GM21717 (cell line): ENCODE results near the gene FGFR1OP2.
A peak's percentile ranks its signal among the peaks of the same experiment; 100 is the strongest.
"Not testable (repeated sequence)": the region's sequence is repeated elsewhere in the genome, so short reads cannot be mapped to it uniquely, and the experiment has no call there.

Experiments
- ATAC-seq: cut with Tn5 transposase; IDR thresholded peaks from one replicate; pipeline ENCODE4 v1.9.1; 2021; ENCODE audit warnings: mild to moderate bottlenecking, moderate library complexity; ENCODE audit not compliant: unreplicated experiment

FGFR1OP2 gene

DNA sequence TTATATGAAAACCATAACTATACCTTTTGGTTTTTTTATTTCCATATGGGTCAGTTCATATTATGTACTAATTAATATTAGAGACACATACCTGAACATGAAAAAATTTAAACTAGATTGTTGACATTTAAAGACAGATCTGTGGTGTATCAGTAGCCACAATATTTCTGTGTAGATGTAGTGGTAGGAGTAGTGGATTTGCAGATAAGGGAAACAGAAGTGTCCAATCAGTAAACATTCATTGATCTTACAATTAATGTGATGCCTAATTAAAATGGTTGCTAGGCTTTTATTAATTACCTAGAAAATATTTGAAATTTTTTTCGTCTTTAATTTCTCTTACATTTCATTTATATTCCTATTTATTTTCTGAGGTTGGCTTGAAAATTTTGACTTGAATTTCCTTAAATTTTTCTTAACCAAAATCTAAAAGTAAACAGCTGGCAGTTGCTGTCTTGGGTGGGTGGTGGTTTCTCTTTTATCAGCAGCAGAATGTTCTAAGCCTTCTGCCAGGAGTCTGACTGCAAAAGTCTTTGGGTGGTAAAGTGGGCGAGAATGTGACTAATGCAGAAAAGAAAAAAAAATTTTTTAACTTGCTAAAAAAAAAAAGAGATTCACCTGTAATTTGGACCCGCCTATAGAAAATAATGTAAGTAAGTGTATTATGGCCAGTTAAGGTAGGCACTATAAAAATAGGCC is 2.4 kb downstream of the FGFR1OP2 start:
- no peak for ATAC-seq

GRCh38 chr12:26941215-26941594 is 2.9 kb downstream of the FGFR1OP2 start:
- no peak for ATAC-seq

GRCh38 chr12:26948309-26948708 is 10.0 kb downstream of the FGFR1OP2 start:
- no peak for ATAC-seq

- no peak for ATAC-seq
Observed at GRCh38 chr12:26953447-26953846, 15.2 kb downstream of the FGFR1OP2 start.

DNA sequence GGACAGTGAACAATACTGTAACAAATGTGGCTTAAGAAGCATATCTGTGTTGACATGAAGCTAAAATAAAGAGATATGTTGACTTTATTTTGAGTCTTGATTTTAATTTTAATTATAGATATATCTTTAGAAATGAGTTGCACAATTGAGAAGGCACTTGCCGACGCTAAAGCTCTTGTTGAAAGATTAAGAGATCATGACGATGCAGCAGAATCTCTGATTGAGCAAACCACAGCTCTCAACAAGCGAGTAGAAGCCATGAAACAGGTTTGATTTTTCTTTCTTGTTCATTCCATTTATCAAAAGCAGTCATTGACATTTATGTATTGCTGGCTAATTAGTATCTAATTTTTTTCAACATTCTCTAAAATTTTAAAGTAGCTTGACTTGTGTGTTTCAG is 15.8 kb downstream of the FGFR1OP2 start:
- no peak for ATAC-seq

GRCh38 chr12:26961391-26961790 is 23.1 kb downstream of the FGFR1OP2 start:
- not testable (repeated sequence) for ATAC-seq

DNA sequence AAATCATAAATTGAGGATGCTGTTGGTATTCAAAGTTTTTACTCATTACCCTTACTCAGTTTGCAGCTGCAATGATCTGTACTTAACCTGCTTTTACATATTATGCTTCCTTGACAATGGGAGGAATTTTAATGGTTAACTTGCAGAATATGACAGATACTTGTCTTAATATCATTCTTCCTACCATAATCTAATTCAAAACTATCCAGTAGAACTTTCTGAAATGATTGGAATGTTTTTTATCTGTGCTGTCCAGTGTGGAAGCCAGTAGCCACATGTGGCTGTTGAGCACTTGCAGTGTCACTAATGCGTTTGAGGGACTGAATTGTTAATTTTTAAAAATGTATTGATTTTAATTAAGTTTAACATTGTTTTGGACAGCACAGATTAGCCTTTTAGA is 23.5 kb downstream of the FGFR1OP2 start:
- ATAC-seq, result no peak

DNA sequence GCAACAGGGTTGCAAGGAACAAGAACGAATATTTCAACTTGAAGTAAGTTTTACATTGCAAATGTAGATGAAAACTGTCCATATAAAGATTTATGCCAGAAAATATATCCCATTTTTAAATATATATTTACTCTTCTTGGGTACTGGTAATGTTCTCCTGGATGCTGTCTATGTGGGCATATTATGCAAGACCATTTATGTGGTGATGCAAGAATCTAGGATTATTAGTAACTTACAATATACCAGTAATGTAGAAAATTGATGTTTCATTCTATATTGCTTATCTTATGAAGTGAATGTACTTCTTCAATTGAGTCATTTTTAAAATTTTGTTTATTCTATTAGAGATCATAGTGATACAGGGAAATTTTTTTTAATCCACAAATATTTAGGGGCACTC is 25.1 kb downstream of the FGFR1OP2 start:
- ATAC-seq, result no peak

DNA sequence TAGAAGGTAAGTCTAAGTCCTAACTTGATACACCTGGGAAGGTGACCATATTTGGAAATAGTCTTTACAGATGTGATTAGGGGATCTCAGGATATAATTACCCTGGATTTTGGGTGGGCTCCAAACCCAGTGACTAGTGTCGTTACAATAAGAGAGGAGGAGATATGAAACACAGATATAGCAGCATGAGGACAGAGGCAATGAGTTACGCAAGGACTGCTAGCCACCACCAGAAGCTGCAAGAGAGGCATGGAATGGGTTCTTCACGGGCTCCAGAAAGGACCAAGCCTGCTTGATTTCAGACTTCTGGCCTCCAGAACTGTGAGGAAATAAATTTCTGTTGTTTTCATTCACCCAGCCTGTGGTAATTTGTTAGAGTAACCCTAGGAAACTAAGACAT is 28.6 kb downstream of the FGFR1OP2 start:
- ATAC-seq, result no peak

DNA sequence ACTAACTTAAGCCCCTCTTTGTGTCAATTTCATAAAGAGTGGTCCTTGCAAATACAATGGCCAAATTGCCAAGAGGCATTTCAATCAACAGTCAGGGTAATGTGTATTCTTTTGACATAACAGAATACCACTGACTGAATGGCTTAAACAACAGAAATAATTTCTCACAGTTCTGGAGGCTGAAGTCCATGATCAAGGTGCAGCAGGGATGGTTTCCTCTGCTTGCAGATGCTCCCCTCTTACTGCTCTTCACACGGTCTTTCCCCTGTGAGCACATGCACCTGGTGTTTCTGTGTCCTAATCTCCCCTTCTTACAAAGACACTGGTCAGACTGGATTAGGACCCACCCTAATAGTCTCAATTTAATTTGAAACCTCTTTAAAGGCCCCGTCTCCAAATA is 31.9 kb downstream of the FGFR1OP2 start:
- ATAC-seq, result no peak

- ATAC-seq, result peak; percentile 98
Observed at GRCh38 chr12:26971963-26972362, 33.7 kb downstream of the FGFR1OP2 start.

- no peak for ATAC-seq
Observed at GRCh38 chr12:26976687-26977086, 38.4 kb downstream of the FGFR1OP2 start.

DNA sequence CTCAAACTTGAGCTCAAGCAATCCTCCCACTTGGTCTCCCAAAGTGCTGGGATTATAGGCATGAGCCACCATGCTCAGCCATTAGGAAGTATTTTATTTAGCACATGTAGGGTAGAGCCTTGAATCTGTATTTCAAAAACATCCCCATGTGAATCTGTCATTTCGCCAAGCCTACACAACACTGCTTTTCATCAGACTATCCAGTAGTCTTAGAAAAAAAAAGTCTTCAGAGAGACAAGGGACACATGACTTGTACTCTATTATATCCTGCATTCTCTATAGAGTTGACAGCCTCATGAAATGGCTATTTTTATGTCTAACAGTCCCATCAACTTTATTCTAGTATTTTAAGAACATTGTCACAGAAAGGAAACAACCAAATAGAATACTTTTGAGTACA is 40.5 kb downstream of the FGFR1OP2 start:
- ATAC-seq, result no peak

GRCh38 chr12:26979733-26980132 is 41.5 kb downstream of the FGFR1OP2 start:
- no peak for ATAC-seq

GRCh38 chr12:26982866-26983265 is 44.6 kb downstream of the FGFR1OP2 start:
- ATAC-seq, result no peak

DNA sequence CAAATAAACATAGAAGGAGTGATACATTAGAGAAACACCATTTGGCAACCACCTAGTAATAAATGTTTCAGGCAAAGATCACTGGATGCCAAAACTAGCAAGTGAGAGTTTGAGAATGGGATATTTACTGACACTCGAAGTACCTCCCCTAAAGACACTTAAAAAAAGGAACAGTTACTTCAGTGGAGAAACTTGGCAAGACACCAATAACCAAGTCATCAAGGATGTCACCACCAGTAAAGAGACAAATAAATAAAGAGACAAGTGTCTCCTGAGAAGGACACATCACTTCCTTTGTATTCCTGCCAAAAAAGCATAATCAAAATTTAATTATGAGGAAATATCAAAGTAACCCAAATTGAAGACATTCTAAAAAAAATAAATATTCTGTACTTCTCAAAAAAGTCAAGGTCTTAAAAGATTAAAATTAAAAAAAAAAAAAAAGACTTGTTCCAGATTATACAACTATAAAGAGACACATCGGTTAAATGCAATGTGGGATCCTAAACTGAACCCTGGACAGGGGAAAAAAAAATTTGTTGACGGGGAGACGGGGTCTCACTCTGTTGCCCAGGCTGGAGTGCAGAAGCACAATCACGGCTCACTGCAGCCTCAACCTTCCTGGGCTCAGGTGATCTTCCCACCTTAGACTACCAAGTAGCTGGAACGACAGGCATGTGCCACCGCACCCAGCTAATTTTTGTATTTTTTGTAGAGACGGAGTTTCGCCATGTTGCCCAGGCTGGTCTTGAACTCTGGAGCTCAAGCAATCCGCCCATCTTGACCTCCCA is 49.6 kb downstream of the FGFR1OP2 start:
- ATAC-seq, result no peak

GRCh38 chr12:26988703-26989102 is 50.4 kb downstream of the FGFR1OP2 start:
- ATAC-seq, result no peak

DNA sequence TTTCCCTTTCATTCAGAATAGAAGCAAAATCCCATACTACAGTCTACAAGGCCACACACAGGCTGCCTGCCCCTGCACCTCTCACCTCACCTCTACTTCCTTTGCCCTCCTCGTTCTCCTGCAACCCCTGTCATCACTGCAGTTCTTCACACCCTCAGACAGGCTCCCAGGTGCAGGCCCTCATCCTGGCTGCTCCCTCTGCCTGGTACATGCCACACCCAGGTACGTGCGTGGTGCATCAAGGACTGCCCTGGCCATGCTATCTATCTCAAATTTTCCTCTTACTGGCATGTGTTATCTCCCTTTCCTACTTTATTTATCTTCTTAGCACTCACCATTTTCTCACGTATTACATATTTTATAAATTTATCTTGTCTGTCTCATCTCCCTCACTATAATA is 51.6 kb downstream of the FGFR1OP2 start:
- no peak for ATAC-seq

DNA sequence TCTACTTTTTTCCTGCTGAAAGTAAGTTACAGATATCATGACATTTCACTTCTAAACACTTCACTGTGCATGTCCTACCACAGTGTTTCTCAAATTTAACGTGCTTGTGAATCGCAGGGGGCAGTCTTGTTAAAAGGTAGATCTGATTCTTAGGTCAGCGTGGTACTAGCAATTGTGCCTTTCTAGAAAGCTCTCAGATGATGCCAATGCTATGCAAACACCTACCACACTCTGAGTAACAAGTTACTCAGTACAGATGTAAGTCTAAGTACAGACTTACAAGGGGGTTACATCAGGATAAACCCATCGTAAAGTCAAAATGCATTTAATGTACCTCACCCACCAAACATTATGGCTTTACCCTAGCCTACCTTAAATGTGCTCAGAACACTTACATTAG is 53.6 kb downstream of the FGFR1OP2 start:
- no peak for ATAC-seq

DNA sequence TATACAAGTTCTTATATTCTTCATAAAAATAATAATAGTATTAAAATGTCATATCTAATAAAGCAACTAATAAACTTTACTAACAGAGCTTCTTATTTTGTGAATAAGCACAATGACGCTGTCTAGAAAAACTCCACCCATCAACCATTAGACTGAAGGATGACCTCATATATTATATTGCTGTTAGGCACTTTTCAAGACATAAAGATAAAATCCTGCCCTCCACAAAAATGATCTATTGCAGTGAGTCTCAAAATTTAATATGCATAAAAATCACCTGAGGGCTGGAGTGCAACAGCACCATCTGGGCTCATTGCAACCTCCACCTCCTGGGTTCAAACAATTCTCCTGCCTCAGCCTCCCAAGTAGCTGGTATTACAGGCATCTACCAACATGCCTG is 55.8 kb downstream of the FGFR1OP2 start:
- ATAC-seq, result no peak

DNA sequence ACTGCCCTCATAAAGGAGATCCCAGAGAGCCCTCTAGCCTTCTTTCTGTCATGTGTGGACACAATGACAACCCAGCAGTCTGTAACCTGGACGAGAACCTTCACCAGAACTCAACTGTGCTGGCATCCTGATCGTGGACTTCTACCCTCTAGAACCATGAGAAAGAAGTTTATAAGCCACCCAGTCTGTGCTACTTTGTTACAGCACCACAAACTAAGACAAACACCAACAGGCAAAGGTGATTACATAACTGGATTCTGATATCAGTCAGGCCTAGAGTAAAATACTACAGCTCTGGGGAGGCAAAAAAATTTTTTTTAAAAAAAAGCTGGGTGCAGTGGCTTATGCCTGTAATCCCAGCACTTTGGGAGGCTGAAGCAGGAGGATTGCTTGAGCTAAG is 57.4 kb downstream of the FGFR1OP2 start:
- ATAC-seq, result no peak

GRCh38 chr12:26997003-26997402 is 58.7 kb downstream of the FGFR1OP2 start:
- no peak for ATAC-seq

- ATAC-seq, result no peak
Observed at GRCh38 chr12:27000961-27001360, 62.7 kb downstream of the FGFR1OP2 start.
